Stimulated activated CD4-positive, alpha-beta T cell treated with anti-CD3 and anti-CD28 coated beads, Interleukin-2, amount 100 ng/mL, for 48 hours (primary cell): ENCODE results near the gene MOB1A.
"Not testable (repeated sequence)": the region's sequence is repeated elsewhere in the genome, so short reads cannot be mapped to it uniquely, and the experiment has no call there.

Experiments
- DNase-seq, 2 donors: peaks; one replicate each; pipeline ENCODE4 v3.0.0-alpha.2; 2020

The MOB1A gene

DNA sequence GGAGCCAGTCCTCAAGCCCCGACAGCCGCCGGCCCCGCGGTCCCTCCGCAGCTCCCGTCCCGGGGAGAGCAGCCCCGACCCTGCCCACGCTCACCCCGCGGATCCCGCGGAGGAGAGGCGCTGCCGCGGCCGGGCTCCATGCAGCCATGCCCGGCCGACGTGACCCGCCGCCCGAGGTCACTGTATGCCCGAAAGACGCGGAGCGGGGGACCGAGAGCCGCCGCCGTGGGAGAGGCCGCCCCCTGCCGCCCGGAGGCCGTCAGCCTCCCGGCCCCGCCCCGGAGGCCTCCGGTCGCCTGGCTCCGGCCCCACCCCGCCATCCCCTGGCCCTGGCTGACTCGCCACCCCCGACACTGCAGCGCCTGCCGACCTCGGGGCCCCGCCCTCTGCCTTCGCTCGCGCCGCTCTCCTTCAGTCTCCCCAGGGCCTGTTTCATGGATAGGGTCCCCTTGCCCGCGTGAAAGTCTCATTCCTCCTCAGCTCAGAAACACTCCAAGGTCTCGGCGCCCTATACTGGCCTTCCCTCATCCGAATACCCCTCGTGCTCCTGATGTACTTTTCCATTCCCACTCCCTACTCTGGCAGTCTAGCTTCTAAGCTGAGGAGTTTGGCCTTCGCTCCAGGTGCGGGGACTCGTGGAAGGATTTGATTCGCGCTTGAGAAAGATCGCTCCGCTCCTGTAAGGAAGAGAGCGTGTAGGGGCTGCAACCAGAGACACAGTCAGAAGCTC, 30.8 kb downstream of the MOB1A start, which contains the start of gene BOLA3:
Gene BOLA3 (minus strand): TSS at position 186 of the 730 bp plus-strand sequence. CDS start 38 bp downstream, at position 148.
- DNase-seq = peak; percentile 84

- DNase-seq = no peak
Observed at GRCh38 chr2:74146929-74147726, 31.6 kb downstream of the MOB1A start.

DNA sequence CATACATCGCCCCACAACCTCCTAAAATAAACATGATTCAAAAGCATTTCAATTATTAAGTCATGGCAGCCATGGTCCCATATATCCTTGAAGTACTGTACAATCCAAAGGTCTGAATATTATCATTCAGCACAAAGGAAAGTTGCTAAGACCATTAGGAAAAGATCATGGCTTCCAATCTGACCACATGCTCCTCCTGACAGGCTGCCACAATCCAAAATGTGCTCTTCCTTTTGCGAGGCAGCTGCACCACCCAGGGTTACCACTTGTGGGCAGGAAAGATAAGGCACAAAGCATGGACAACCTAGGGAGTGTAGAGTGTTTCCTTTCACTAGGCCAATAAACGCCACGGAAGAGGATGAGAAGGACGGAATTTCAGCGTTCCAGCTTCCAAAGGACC, 36.3 kb downstream of the MOB1A start:
- DNase-seq = no peak

DNA sequence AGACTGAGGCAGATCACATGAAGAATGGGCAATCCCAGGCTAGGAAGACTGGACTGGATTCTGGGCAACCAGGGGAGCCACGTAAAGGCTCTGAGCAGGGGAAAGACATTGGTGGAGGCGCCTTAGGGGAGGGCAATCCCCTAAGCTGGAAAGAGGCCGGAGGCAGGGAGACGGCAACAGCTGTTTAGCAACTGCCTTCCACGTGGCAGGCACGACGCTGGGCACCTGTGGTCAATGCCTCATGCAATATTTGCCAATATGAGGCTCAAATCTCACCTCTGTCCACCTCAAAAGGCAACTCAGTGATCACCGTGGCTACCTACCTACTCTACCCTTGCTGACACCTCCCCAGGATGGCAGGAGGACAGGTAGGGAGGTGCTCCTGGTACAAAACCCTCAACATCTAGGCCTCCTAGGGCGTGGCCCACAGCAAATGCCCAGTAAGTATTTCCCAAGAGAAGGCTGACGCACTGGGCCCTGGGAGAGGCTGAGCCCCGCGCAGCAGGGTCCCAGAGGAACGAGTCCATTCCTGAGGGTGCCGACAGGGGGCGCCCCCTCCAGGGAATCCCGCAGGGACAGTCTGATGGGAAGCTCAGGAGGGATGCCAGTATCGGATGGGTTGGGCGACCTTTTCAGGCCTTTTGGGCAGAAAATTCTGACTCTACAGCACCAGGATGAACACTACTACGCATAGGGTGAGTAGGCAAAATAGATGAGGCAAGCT, 39.9 kb downstream of the MOB1A start:
- DNase-seq = no peak

DNA sequence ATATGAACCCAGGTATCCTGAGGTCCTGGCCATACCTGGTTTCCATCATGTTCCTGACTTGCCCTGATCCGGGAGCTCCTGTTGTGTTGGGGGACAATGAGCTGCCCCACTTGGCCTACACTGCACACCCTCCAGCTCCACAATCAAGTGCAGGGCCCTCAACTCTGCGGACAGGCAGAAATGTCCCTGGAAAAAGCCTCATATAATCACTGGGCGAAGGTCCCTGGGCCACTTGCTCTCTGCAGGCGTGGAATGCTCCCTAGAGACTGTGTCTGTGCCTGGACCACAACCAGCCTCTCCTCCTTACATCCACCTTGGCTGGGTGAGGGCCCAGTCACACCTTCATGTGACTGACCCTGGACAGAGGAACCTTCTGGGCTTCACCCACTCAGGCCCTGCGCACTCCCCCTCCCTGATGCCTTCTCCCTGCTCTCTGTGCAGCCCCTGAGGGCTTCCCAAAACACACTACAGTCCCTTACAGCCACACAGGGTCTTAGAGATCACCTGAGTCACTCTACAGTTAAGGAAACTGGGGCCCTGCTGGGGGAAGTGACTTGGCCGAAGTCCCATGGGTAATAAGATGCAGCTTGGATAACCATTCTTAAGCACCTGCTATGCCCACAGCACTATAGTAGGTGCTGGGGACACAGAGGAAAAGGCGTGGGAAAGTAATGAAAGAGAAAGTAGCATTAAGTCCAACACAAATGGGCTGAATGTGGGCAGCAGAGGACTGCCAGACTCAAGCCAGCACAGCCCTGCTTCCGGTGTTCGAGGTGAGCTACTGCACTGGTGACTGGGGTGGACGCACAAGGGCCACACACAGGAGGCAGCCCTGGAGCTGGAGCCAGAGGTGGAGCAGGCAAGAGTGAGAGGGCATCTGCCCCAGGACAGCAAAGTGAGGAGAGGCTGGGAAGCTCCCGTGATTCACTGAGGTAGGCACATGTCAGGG, 40.8 kb downstream of the MOB1A start:
- DNase-seq = no peak

DNA sequence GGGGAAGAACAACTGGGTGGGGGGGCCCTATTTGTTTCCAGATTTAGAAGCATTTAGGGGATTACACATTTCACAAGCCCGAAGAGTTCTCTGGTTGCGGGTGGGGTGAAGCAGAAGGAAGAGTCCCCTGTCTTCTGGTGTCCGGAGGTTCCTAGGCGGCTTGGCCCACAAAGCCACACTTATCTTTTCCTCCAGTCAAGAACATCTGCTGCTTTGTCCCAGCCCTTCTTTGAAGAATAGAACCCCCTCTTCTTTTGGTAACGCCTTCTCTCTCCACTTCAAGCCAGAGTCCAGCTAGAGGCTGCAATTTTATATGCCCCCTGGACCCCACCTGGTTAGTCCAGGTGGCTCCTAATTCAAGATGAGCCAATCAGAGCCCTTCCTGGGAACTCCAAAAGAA, 46.8 kb downstream of the MOB1A start:
- no peak for DNase-seq

DNA sequence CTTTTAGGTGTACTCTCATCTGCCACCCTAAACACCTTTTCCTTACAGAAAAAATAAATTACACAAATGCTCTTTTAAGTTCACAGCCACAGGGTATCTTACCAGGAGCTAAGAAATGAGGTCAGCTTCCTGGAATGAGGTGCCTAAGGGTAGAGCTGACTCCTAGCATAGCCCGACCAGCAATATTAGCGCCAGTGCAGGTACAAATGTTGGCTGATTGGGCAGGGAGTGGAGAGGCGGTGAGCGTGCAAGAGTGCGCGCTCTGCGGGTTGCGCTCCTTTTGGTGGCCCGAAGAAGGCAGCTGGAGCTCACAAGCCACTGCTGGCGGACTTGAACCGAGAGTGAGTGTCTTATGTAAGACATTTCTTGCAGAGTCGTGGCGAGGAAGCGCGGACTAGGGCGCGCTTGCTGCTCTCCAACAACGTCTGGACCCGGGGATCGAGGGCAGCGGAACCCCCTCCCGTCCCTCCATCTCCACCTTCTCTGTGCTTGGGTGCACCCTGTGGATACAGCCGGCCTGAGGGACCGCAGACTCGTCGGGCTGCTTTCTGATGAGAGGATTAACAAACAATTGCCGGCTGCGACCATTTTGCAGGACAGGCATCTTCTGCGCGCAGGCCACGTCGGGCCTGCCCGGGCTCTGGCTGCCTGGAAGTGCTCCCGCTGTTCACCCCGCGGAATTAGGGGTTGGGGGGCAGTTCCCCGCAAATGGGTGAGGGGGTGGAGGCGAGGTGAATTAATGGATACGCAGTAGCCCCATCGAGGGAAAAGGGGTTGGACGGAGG, 48.3 kb downstream of the MOB1A start:
- DNase-seq = no peak

- no peak for DNase-seq
Observed at GRCh38 chr2:74128206-74128605, 50.5 kb downstream of the MOB1A start.

DNA sequence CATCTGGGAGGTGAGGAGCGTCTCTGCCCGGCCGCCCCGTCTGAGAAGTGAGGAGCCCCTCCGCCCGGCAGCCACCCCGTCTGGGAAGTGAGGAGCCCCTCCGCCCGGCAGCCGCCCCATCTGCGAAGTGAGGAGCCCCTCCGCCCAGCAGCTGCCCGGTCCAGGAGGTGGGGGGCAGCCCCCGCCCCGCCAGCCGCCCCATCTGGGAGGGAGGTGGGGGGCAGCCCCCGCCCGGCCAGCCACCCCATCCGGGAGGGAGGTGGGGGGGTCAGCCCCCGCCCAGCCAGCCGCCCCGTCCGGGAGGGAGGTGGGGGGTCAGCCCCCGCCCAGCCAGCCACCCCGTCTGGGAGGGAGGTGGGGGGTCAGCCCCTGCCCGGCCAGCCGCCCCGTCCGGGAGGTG, 54.7 kb downstream of the MOB1A start:
- not testable (repeated sequence) for DNase-seq

GRCh38 chr2:74121846-74122245, 56.8 kb downstream of the MOB1A start:
- DNase-seq = not testable (repeated sequence)

GRCh38 chr2:74119912-74120825, 58.5 kb downstream of the MOB1A start:
- DNase-seq = peak; percentile 82 to 84

- no peak for DNase-seq
Observed at GRCh38 chr2:74119339-74119738, 59.3 kb downstream of the MOB1A start.

- DNase-seq = no peak
Observed at GRCh38 chr2:74111380-74111779, 67.3 kb downstream of the MOB1A start.

DNA sequence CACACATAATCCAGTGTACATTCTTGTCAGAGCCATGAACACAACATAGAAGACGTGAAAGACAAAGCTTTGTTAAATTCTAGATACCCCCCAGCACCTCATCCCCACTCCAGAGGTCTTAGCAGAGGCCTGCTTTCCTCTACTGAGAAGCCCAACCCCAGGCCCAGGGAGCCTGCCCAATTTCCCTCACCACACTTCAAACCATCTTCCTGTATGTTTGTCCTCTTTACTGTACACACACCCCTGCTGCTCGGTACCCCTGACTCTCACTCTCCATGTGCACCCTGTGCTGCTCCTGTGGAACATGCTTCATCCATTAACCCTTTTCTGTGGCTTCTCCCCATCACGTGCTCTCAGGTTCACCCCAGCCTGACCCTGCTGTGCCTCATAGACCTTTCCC, 68.1 kb downstream of the MOB1A start:
- DNase-seq = no peak

GRCh38 chr2:74109551-74109950, 69.1 kb downstream of the MOB1A start:
- no peak for DNase-seq

- no peak for DNase-seq
Observed at GRCh38 chr2:74107071-74107470, 71.6 kb downstream of the MOB1A start.

DNA sequence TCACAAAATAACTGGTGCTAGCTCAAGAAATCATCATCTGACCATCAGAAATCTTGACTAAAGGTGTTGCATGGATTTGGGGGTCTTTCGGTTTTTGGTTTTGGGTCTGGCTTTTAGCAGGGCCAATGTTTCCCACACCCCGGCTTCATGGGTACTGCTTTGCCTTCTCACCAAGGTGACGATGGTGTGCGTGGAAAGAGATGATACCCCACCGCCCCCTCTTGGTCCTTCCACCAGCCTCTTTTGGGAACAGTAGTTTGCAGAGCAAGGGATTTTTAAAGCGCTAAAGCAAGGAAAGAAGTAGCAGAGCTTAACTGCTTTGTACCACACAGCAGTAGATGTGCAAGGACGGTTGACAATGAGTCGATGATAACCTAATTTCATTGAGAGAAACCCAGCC, 73.3 kb downstream of the MOB1A start:
- no peak for DNase-seq

DNA sequence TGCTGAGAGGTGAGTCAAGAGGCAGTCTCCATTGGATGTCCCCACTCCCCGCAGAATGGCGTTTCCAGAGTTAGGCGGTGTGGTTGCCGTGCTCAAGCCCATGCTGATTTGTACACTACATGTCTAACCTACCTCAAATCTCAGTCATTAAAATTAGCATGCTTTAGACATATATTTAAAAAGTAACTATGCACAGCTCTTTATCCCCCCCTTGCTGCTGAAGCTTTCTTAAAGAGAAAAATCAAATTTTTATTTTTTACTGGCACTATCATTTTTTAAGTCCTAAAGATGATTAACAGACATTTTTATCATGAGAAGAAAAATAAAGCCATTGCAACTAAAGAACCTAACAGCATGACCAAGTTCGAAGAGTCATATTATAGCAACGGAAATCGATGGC, 73.8 kb downstream of the MOB1A start:
- no peak for DNase-seq

GRCh38 chr2:74103763-74104162, 74.9 kb downstream of the MOB1A start:
- no peak for DNase-seq
